RWPE1 (cell line): Measurements from ENCODE around the gene ADAT3.
A peak's percentile ranks its signal among the peaks of the same experiment; 100 is the strongest.

Source experiments
- CTCF ChIA-PET: fragments of 350-600 bp; sonication (Branson Sonifier 250); formaldehyde crosslinking; extraction: SDS; loops from one replicate; lab custom pipeline; 2021; lab: Yijun Ruan, JAX
- POLR2A ChIA-PET: fragments of 400-600 bp; formaldehyde crosslinking; extraction: SDS; loops from one replicate; lab custom pipeline; 2020; ENCODE audit warnings: antibody characterized with exemption; ENCODE audit not compliant: low non-redundant PET; lab: Yijun Ruan, JAX
- DNase-seq: peaks from one replicate; pipeline ENCODE4 v3.0.0; 2012; ENCODE audit warnings: low spot score
- H3K27ac ChIP-seq: fragments of 450-650 bp; 2 replicates; pipeline ENCODE4 v1.5.1; 2017
- CTCF ChIP-seq: fragments of 450-650 bp; conservative IDR thresholded peaks from 2 replicates; pipeline ENCODE4 v1.5.1; 2017; ENCODE audit warnings: low read depth, mild to moderate bottlenecking

The ADAT3 gene

GRCh38 chr19:1912760-1913505 lies 7.7 kb downstream of the ADAT3 start:
- CTCF ChIA-PET, result interaction anchor here (2.0 kb wide), 1 partner anchor 17 kb away, joined by 5 read pairs; no protein-coding TSS in a partner anchor
- peak overlapping the region; percentile 83; the same call in 1 of the 2 replicates for H3K27ac ChIP-seq
- DNase-seq, result no peak
- TF ChIP-seq CTCF, result no peak
- POLR2A ChIA-PET, result no interaction called here

GRCh38 chr19:1913781-1914577 lies 8.8 kb downstream of the ADAT3 start:
- TF ChIP-seq CTCF, result no peak

GRCh38 chr19:1914826-1915341 lies 9.7 kb downstream of the ADAT3 start:
- ChIA-PET CTCF (interaction anchor here (0.6 to 2.0 kb wide), 3 partner anchors 15 to 41 kb away, joined by 5 to 8 read pairs (median 5); no protein-coding TSS in a partner anchor), POLR2A (no interaction called here)
- DNase-seq, result no peak
- peak overlapping the region; percentile 49 for H3K27ac ChIP-seq
- no peak for TF ChIP-seq CTCF

More at GRCh38 chr19:1913781-1914577, 8.8 kb downstream of the ADAT3 start:
- POLR2A ChIA-PET, result no interaction called here
- CTCF ChIA-PET, result interaction anchor here (0.6 to 2.0 kb wide), 3 partner anchors 16 to 42 kb away, joined by 5 read pairs; no protein-coding TSS in a partner anchor
- peak overlapping the region; percentile 49 for H3K27ac ChIP-seq
- no peak for DNase-seq

GRCh38 chr19:1917146-1917545 lies 11.9 kb downstream of the ADAT3 start:
- ChIA-PET CTCF (interaction anchor here (0.7 kb wide), 1 partner anchor 22 kb away, joined by 3 read pairs; no protein-coding TSS in a partner anchor), POLR2A (no interaction called here)
- TF ChIP-seq CTCF, result no peak
- H3K27ac ChIP-seq, result peak overlapping the region; percentile 21
- no peak for DNase-seq

- peak overlapping the region; percentile 35 for H3K27ac ChIP-seq
- no peak for TF ChIP-seq CTCF
- ChIA-PET POLR2A (no interaction called here), CTCF (interaction anchor here (0.6 to 0.7 kb wide), 2 partner anchors 23 to 46 kb away, joined by 3 read pairs; no protein-coding TSS in a partner anchor)
- no peak for DNase-seq
These were observed 12.7 kb downstream of the ADAT3 start for GRCh38 chr19:1917926-1918325.

- no peak for DNase-seq
- POLR2A ChIA-PET, result no interaction called here
- no peak overlapping the region for H3K27ac ChIP-seq
- CTCF ChIA-PET, result no interaction called here
- TF ChIP-seq CTCF, result no peak
These were observed 13.8 kb downstream of the ADAT3 start for GRCh38 chr19:1918975-1919374.
